ENCODE data around the gene VPS37C.
"Not testable (repeated sequence)": the region's sequence is repeated elsewhere in the genome, so short reads cannot be mapped to it uniquely, and the experiment has no call there.

The VPS37C gene

GRCh38 chr11:61186504-61186903 is 25.3 kb upstream of the VPS37C start:
- Histone ChIP-seq H3K4me1 (ENCODE audit: low read length) (no peaks in the 10 kb centered on the region), H3K4me3 (ENCODE audit: low read length) (no peak overlapping the region), H3K27ac (ENCODE audit: low read length) (no peak overlapping the region), H3F3A (ENCODE audit: insufficient read depth, low read length) (no peaks in the 10 kb centered on the region), H2AFZ (ENCODE audit: low read length) (no peak overlapping the region), H3K9me3 (replicated peaks; ENCODE audit: insufficient read depth, low read length) (no peaks in the 10 kb centered on the region), H3K36me3 (replicated peaks; ENCODE audit: insufficient read depth, low read length) (no peaks in the 10 kb centered on the region), H4K20me1 (ENCODE audit: insufficient read depth, low read length) (no peaks in the 10 kb centered on the region), H3K9me2 (replicated peaks; ENCODE audit: insufficient read depth, low read length) (no peaks in the 10 kb centered on the region), H3K27me3 (replicated peaks; ENCODE audit: insufficient read depth, low read length) (no peaks in the 10 kb centered on the region), H3K9ac (ENCODE audit: low read length) (no peak overlapping the region), H3K4me2 (ENCODE audit: low read depth, low read length) (no peak overlapping the region), H3K79me2 (ENCODE audit: low read length) (no peaks in the 10 kb centered on the region)
- DNase-seq: no peak
- TF ChIP-seq EZH2phosphoT487 (IDR thresholded peaks at IDR 0.05; ENCODE audit: low read length) (no peak), CTCF (IDR thresholded peaks at IDR 0.05; ENCODE audit: low read length) (no peak), EZH2 (optimal IDR thresholded peaks at IDR 0.05; ENCODE audit: low read depth, low read length) (no peak)

- Histone ChIP-seq H3K36me3 (replicated peaks; ENCODE audit: insufficient read depth, low read length) (no peaks in the 10 kb centered on the region), H2AFZ (ENCODE audit: low read length) (no peak overlapping the region), H4K20me1 (ENCODE audit: insufficient read depth, low read length) (no peaks in the 10 kb centered on the region), H3K9ac (ENCODE audit: low read length) (no peak overlapping the region), H3K27me3 (replicated peaks; ENCODE audit: insufficient read depth, low read length) (no peaks in the 10 kb centered on the region), H3K9me3 (replicated peaks; ENCODE audit: insufficient read depth, low read length) (no peaks in the 10 kb centered on the region), H3K4me3 (ENCODE audit: low read length) (no peak overlapping the region), H3K79me2 (ENCODE audit: low read length) (no peaks in the 10 kb centered on the region), H3K4me2 (ENCODE audit: low read depth, low read length) (no peak overlapping the region), H3K9me2 (replicated peaks; ENCODE audit: insufficient read depth, low read length) (no peaks in the 10 kb centered on the region), H3K4me1 (ENCODE audit: low read length) (no peaks in the 10 kb centered on the region), H3F3A (ENCODE audit: insufficient read depth, low read length) (no peaks in the 10 kb centered on the region), H3K27ac (ENCODE audit: low read length) (no peak overlapping the region)
- no peak for DNase-seq
- TF ChIP-seq CTCF (IDR thresholded peaks at IDR 0.05; ENCODE audit: low read length) (no peak), EZH2phosphoT487 (IDR thresholded peaks at IDR 0.05; ENCODE audit: low read length) (no peak), EZH2 (optimal IDR thresholded peaks at IDR 0.05; ENCODE audit: low read depth, low read length) (no peak)
These were observed 22.4 kb upstream of the VPS37C start for GRCh38 chr11:61183645-61184044.

- Histone ChIP-seq H3K4me2 (ENCODE audit: low read depth, low read length) (no peak overlapping the region), H3F3A (ENCODE audit: insufficient read depth, low read length) (no peaks in the 10 kb centered on the region), H3K27me3 (replicated peaks; ENCODE audit: insufficient read depth, low read length) (no peaks in the 10 kb centered on the region), H4K20me1 (ENCODE audit: insufficient read depth, low read length) (no peaks in the 10 kb centered on the region), H3K9me3 (replicated peaks; ENCODE audit: insufficient read depth, low read length) (no peaks in the 10 kb centered on the region), H3K9ac (ENCODE audit: low read length) (no peak overlapping the region), H3K4me3 (ENCODE audit: low read length) (no peak overlapping the region), H3K36me3 (replicated peaks; ENCODE audit: insufficient read depth, low read length) (no peaks in the 10 kb centered on the region), H3K79me2 (ENCODE audit: low read length) (no peaks in the 10 kb centered on the region), H3K27ac (ENCODE audit: low read length) (no peak overlapping the region), H3K4me1 (ENCODE audit: low read length) (no peaks in the 10 kb centered on the region), H2AFZ (ENCODE audit: low read length) (no peak overlapping the region), H3K9me2 (replicated peaks; ENCODE audit: insufficient read depth, low read length) (no peaks in the 10 kb centered on the region)
- TF ChIP-seq CTCF (IDR thresholded peaks at IDR 0.05; ENCODE audit: low read length): no peak
- no peak for TF ChIP-seq EZH2phosphoT487 (IDR thresholded peaks at IDR 0.05; ENCODE audit: low read length)
- no peak for TF ChIP-seq EZH2 (optimal IDR thresholded peaks at IDR 0.05; ENCODE audit: low read depth, low read length)
- DNase-seq: no peak
These were observed 20.3 kb upstream of the VPS37C start for GRCh38 chr11:61181489-61181888.

GRCh38 chr11:61180205-61180604 is 19.0 kb upstream of the VPS37C start:
- not testable (repeated sequence) for H3K9ac ChIP-seq (ENCODE audit: low read length); H2AFZ ChIP-seq (ENCODE audit: low read length); H3K4me1 ChIP-seq (ENCODE audit: low read length); H4K20me1 ChIP-seq (ENCODE audit: insufficient read depth, low read length); H3K27me3 ChIP-seq (replicated peaks; ENCODE audit: insufficient read depth, low read length); H3K9me2 ChIP-seq (replicated peaks; ENCODE audit: insufficient read depth, low read length); H3F3A ChIP-seq (ENCODE audit: insufficient read depth, low read length); H3K4me2 ChIP-seq (ENCODE audit: low read depth, low read length); H3K79me2 ChIP-seq (ENCODE audit: low read length); H3K4me3 ChIP-seq (ENCODE audit: low read length); DNase-seq; H3K27ac ChIP-seq (ENCODE audit: low read length); H3K36me3 ChIP-seq (replicated peaks; ENCODE audit: insufficient read depth, low read length); H3K9me3 ChIP-seq (replicated peaks; ENCODE audit: insufficient read depth, low read length)
